Endothelial cell (in vitro differentiated cells): Measurements from ENCODE around the gene CDH2. TPM values are rescaled to one million over a fixed set of nuclear protein-coding genes. Genes with fewer than 3 reads are reported as not detected.

Experiments
- DNase-seq: peaks from one replicate; pipeline ENCODE4 v3.0.0; 2021; ENCODE audit warnings: low spot score
- H3K27ac Mint-ChIP-seq: one replicate; pipeline ENCODE4 v1.8.0; 2021; ENCODE audit warnings: mixed read lengths, inconsistent platforms; ENCODE audit not compliant: unreplicated experiment
- H3K27me3 Mint-ChIP-seq: one replicate; pipeline ENCODE4 v1.8.0; 2021; ENCODE audit warnings: mild to moderate bottlenecking, moderate library complexity, mixed read lengths, inconsistent platforms; ENCODE audit not compliant: unreplicated experiment
- H3K36me3 Mint-ChIP-seq: one replicate; pipeline ENCODE4 v1.8.0; 2021; ENCODE audit warnings: mild to moderate bottlenecking, low read depth, mixed read lengths, inconsistent platforms; ENCODE audit not compliant: unreplicated experiment
- H3K4me1 Mint-ChIP-seq: one replicate; pipeline ENCODE4 v1.8.0; 2021; ENCODE audit warnings: mild to moderate bottlenecking, mixed read lengths, inconsistent platforms; ENCODE audit not compliant: unreplicated experiment
- H3K4me3 Mint-ChIP-seq: one replicate; pipeline ENCODE4 v1.8.0; 2021; ENCODE audit warnings: mild to moderate bottlenecking, mixed read lengths, inconsistent platforms; ENCODE audit not compliant: unreplicated experiment
- H3K9me3 Mint-ChIP-seq: one replicate; pipeline ENCODE4 v1.8.0; 2021; ENCODE audit warnings: mixed read lengths, inconsistent platforms; ENCODE audit not compliant: unreplicated experiment
- total RNA-seq: library from RNA; stranded (reverse); fragmentation: NEBNext Ultra II Directional; extraction: Animal tissue kit (Norgen Biotek cat#: 25700); gene quantifications from one replicate; pipeline ENCODE4 v1.2.1, GENCODE V29; 2021; ENCODE audit not compliant: unreplicated experiment
- TF ChIP-seq, protein P1 (sequence below): fragments of 200-600 bp; sonication (generic); IDR thresholded peaks from one replicate; pipeline ENCODE4 v1.5.0; 2021; ENCODE audit warnings: antibody characterized with exemption; ENCODE audit not compliant: unreplicated experiment

The CDH2 gene
- total RNA-seq, 1 donor from 2014 or later: 162 TPM

DNA sequence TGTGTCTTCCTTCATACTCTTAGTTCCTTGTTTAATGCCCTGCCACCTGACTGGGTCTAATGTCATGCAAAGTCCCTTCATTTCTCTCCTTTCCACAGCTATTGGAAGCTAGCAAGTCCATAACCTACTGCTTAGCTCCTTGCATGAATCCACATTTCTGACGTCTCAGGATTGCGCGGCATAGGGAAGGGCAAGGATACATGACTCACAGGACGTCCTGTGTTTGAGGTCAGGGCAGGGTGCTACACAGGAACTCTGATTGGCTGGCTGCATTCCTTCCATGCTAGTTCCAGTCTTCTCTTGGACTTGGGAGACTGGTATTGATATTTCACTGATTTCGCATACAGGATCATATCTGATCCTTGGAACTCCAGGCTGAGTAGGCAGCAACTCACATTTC, 137.9 kb downstream of the CDH2 start:
- no peaks in the 10 kb centered on the region for H3K9me3 Mint-ChIP-seq
- H3K27ac Mint-ChIP-seq: no peak overlapping the region
- DNase-seq: no peak
- H3K36me3 Mint-ChIP-seq: no peaks in the 10 kb centered on the region
- no peaks in the 10 kb centered on the region for H3K27me3 Mint-ChIP-seq
- TF ChIP-seq, protein P1, sequence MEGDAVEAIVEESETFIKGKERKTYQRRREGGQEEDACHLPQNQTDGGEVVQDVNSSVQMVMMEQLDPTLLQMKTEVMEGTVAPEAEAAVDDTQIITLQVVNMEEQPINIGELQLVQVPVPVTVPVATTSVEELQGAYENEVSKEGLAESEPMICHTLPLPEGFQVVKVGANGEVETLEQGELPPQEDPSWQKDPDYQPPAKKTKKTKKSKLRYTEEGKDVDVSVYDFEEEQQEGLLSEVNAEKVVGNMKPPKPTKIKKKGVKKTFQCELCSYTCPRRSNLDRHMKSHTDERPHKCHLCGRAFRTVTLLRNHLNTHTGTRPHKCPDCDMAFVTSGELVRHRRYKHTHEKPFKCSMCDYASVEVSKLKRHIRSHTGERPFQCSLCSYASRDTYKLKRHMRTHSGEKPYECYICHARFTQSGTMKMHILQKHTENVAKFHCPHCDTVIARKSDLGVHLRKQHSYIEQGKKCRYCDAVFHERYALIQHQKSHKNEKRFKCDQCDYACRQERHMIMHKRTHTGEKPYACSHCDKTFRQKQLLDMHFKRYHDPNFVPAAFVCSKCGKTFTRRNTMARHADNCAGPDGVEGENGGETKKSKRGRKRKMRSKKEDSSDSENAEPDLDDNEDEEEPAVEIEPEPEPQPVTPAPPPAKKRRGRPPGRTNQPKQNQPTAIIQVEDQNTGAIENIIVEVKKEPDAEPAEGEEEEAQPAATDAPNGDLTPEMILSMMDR: no peak
- H3K4me3 Mint-ChIP-seq: no peak overlapping the region
- peaks cover 7% of the 10 kb centered on the region for H3K4me1 Mint-ChIP-seq

DNA sequence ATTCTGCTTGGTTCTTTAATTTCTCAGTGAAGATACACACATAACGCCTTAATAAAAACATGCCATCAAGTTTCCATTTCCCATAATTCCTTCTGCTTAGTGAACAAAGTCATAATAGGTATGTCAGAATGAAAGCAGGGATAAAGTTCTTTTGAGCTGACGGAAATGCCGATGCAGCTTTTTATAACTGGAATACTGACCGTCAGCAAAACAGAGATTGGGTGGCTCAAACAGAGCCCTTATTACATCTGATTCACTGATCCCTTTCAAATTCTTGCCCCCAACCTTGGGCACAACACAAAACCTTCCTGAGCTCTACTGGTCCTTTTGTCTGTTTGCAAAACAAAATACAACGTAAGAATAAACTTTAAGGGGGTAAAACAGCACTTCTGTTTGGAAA, 140.4 kb downstream of the CDH2 start:
- H3K36me3 Mint-ChIP-seq: no peaks in the 10 kb centered on the region
- no peak overlapping the region for H3K27ac Mint-ChIP-seq
- no peaks in the 10 kb centered on the region for H3K27me3 Mint-ChIP-seq
- TF ChIP-seq, protein P1: no peak
- no peak overlapping the region for H3K4me3 Mint-ChIP-seq
- DNase-seq: no peak
- no peaks in the 10 kb centered on the region for H3K9me3 Mint-ChIP-seq
- H3K4me1 Mint-ChIP-seq: peaks cover 15% of the 10 kb centered on the region

DNA sequence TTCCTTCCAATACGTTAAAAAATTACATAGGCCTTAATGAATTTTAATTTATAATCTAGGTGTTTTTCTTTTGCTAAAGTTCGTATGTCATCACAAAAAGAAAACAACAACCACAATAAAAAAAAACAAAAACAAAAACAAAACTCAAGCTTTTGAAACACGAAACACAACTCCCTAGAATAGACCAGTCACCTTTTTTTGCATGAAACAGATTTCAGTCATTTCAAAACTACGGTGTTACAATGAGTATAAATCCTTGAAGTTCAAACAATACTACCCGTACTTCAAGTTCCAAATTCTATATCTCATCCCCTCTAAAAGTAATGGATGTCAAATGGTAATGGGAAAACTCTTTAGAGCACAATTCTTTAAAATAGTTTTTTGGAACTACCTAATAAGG, 142.4 kb downstream of the CDH2 start:
- DNase-seq: no peak
- Mint-ChIP-seq H3K4me3 (no peak overlapping the region), H3K4me1 (peaks cover 29% of the 10 kb centered on the region), H3K27ac (no peak overlapping the region), H3K36me3 (no peaks in the 10 kb centered on the region), H3K9me3 (no peaks in the 10 kb centered on the region), H3K27me3 (peaks cover 1% of the 10 kb centered on the region)
- TF ChIP-seq, protein P1: no peak

DNA sequence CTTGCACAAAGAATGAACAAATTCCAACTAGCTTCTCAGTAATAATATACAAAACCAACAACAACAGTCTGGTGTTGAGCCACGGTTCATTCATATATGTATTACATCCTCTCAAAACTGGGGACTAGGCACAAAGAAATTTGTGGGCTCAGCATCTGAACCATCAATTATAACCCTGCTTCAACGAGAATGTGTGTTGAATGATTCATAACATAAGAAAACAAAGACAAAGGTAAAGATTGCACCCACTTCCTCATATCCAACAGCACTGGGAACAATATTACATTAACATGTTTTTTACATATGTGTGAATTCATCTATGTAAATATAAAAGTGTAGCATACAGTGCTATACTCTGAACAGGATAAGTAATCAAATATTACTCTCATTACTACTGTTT, 144.8 kb downstream of the CDH2 start:
- peaks cover 25% of the 10 kb centered on the region for H3K4me1 Mint-ChIP-seq
- peak overlapping the region; percentile 70 for H3K27ac Mint-ChIP-seq
- no peaks in the 10 kb centered on the region for H3K9me3 Mint-ChIP-seq
- H3K27me3 Mint-ChIP-seq: peaks cover 1% of the 10 kb centered on the region
- H3K4me3 Mint-ChIP-seq: no peak overlapping the region
- TF ChIP-seq, protein P1: no peak
- H3K36me3 Mint-ChIP-seq: no peaks in the 10 kb centered on the region
- no peak for DNase-seq

DNA sequence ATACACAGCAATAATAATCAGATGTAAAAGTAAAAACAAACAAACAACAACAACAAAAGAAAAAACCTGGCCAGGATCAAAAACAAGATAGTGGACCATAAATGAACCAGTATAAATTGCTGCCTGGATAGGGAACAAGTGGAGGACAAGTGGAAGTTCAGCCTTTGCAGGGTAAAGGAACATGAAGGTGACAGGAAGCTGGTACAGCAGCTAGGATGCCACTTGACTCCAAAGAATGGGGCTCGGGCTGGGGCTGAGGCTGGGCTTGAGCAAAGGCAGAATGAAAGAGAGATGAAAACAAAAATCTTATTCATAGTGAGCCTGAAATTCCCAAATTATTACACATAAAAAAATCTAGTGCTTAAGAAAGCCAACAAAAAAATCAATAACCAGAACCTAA, 146.5 kb downstream of the CDH2 start:
- Mint-ChIP-seq H3K36me3 (no peaks in the 10 kb centered on the region), H3K27ac (no peak overlapping the region), H3K4me1 (peaks cover 25% of the 10 kb centered on the region), H3K9me3 (no peaks in the 10 kb centered on the region), H3K27me3 (peaks cover 1% of the 10 kb centered on the region), H3K4me3 (no peak overlapping the region)
- no peak for DNase-seq
- TF ChIP-seq, protein P1: no peak
